ENCODE data around the gene MED26. TPM values are rescaled to one million over a fixed set of nuclear protein-coding genes. Genes with fewer than 3 reads are reported as not detected.
"Not testable (repeated sequence)": the region's sequence is repeated elsewhere in the genome, so short reads cannot be mapped to it uniquely, and the experiment has no call there.

The MED26 gene
- total RNA-seq, 1 experiment from 2014 or later: 13.6 TPM

DNA sequence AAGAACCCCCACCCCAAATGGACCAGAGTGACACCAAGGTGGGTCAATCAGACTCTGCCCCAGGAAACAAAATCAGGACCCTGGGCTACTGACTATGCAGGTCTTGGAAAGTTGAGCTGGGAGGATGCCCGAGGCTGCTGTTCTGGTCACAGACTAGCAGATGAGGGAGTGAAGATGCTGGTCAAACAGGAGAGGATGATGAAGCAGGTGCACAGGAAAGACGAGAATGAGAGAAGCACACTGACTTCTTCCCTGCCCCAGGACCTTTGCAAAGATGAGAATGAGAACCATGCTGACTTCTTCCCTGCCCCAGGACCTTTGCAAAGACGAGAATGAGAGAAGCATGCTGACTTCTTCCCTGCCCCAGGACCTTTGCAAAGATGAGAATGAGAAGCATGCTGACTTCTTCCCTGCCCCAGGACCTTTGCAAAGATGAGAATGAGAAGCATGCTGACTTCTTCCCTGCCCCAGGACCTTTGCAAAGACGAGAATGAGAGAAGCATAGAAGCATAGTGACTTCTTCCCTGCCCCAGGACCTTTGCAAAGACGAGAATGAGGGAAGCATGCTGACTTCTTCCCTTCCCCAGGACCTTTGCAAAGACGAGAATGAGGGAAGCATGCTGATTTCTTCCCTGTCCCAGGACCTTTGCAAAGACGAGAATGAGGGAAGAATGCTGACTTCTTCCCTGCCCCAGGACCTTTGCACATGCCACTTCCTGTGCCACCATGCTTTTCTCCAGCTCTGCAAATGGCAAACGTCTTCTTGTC lies 23.6 kb upstream of the MED26 start:
- DNase-seq (ENCODE audit: low spot score); in situ Hi-C loops (cut with HindIII; ENCODE audit: low sequenced_read_pairs): not testable (repeated sequence)

DNA sequence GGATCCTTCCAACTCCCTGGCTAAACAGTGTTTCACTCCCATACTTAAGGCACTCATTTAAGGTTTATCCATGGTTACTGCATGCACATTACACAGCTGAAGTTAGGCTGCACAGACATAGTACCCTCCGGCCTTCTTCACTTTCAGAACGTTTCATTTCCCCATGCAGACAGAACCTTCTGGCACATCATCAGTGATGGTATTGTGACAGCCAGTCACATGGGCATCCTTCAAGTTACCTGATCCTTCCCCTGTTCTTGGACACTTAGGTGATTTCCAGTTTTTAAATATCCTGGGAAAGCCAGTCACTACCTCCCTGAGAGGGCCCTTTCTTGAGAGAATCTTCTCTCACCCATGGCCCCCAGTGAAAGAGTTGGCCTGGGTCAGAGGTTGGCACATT lies 22.8 kb upstream of the MED26 start:
- in situ Hi-C loops (cut with HindIII; ENCODE audit: low sequenced_read_pairs): no loop called here
- no peak for DNase-seq (ENCODE audit: low spot score)

DNA sequence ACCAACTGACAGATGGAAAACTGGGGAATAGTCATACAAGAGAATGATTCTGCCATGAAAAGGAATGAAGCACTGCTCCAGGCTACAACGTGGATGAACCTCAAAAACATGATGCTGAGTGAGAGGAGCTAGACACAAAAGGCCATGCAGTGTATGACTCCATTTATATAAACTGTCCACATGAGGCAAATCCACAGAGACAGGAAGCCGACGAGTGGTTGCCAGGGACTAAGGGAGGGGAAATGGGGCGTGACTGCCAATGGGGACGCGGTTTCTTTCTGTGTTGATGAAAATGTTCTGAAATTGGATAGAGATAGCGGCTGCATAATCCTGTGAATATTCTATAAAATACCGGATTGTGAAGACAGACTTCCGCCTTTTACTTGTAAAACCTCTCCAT lies 21.7 kb upstream of the MED26 start:
- in situ Hi-C loops (cut with HindIII; ENCODE audit: low sequenced_read_pairs): no loop called here
- no peak for DNase-seq (ENCODE audit: low spot score)

GRCh38 chr19:16645140-16645539 lies 17.1 kb upstream of the MED26 start:
- in situ Hi-C loops (cut with HindIII; ENCODE audit: low sequenced_read_pairs): no loop called here
- no peak for DNase-seq (ENCODE audit: low spot score)

GRCh38 chr19:16641695-16642094 lies 13.7 kb upstream of the MED26 start:
- in situ Hi-C loops (cut with HindIII; ENCODE audit: low sequenced_read_pairs): no loop called here
- no peak for DNase-seq (ENCODE audit: low spot score)

DNA sequence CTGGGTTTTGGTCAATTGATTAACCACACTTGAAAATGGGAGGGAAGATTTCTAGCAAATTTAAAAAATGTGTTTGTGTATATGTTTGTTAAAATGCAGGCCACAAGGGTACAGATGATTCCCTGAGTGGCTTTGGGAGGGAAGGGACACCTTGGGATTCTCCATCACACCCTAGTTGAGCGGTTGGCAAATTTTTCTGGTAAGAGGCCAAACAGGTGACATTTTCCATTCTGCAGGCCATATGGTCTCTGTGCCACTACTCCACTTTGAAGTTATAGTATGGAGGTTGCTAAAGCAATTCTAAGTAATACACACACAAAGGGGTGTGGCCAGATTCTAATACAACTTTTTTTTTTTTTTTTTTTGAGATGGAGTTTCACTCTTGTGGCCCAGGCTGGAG lies 12.9 kb upstream of the MED26 start:
- in situ Hi-C loops (cut with HindIII; ENCODE audit: low sequenced_read_pairs): no loop called here
- peak; percentile 88 for DNase-seq (ENCODE audit: low spot score)

GRCh38 chr19:16638666-16639065 lies 10.7 kb upstream of the MED26 start:
- in situ Hi-C loops (cut with HindIII; ENCODE audit: low sequenced_read_pairs): no loop called here

GRCh38 chr19:16637535-16637934 lies 9.5 kb upstream of the MED26 start:
- peak; percentile 25 for DNase-seq (ENCODE audit: low spot score)
- in situ Hi-C loops (cut with HindIII; ENCODE audit: low sequenced_read_pairs): no loop called here

More at GRCh38 chr19:16638666-16639065, 10.7 kb upstream of the MED26 start:
- no peak for DNase-seq (ENCODE audit: low spot score)

GRCh38 chr19:16631465-16631864 lies 3.5 kb upstream of the MED26 start:
- in situ Hi-C loops (cut with HindIII; ENCODE audit: low sequenced_read_pairs): no loop called here
- DNase-seq (ENCODE audit: low spot score): no peak

- in situ Hi-C loops (cut with HindIII; ENCODE audit: low sequenced_read_pairs): no loop called here
Measured at GRCh38 chr19:16628984-16629691, 1.1 kb upstream of the MED26 start.

DNA sequence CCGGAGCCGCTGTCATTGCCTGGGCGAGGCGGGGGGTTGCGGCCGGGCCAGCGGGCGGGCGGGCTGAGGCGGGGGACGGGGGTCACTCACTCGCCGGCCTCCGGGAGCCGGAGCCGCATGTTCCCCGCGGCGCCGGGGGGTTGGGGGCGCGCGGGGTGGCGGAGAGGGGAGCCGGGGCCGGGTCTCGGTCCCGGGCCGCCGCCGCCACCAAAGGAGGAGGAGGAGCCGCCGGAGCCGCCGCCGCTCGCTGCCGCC lies 149 bp downstream of the MED26 start:
- DNase-seq (ENCODE audit: low spot score): no peak
- in situ Hi-C loops (cut with HindIII; ENCODE audit: low sequenced_read_pairs): no loop called here

More at GRCh38 chr19:16628984-16629691, 1.1 kb upstream of the MED26 start:
- DNase-seq (ENCODE audit: low spot score): peak; percentile 18

DNA sequence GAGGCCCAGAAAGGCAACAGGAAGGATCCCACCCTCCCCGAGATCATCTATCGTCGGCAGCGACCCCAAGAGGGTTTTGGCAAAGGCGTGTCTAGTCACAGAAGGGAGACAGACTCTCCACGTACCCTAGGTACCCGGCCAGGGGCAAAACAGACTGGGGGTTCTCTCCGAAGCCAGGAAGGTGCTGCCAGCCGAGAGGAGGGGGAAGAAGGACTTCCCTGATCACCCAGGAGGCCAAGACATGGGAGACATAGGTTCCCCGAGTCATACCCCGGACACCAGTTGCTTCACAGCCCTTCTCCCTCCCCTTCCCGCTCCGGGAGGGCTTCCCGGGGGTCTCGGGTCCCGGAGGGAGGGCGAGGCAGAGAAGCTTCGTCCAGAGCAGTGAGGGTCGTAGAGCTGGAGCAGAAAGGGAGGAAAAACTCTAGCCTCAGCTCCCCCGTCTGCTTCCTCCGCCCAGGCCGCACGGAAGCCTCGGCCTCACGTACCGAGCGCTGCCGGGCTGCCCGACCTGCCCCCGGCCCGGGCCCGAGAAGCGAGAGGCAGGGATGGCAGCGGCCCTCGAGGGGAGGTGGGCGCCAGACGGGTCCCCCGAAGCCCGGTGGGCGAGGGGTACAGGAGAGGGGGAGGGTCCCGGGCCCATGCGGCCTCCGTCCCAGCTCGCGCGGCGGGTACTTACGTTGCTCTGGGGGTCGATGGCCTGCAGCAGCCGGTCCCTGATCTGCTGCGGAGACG lies 644 bp downstream of the MED26 start:
- in situ Hi-C loops (cut with HindIII; ENCODE audit: low sequenced_read_pairs): no loop called here
- DNase-seq (ENCODE audit: low spot score): no peak

GRCh38 chr19:16626796-16627192 lies 1.2 kb downstream of the MED26 start:
- no peak for DNase-seq (ENCODE audit: low spot score)
- in situ Hi-C loops (cut with HindIII; ENCODE audit: low sequenced_read_pairs): no loop called here

DNA sequence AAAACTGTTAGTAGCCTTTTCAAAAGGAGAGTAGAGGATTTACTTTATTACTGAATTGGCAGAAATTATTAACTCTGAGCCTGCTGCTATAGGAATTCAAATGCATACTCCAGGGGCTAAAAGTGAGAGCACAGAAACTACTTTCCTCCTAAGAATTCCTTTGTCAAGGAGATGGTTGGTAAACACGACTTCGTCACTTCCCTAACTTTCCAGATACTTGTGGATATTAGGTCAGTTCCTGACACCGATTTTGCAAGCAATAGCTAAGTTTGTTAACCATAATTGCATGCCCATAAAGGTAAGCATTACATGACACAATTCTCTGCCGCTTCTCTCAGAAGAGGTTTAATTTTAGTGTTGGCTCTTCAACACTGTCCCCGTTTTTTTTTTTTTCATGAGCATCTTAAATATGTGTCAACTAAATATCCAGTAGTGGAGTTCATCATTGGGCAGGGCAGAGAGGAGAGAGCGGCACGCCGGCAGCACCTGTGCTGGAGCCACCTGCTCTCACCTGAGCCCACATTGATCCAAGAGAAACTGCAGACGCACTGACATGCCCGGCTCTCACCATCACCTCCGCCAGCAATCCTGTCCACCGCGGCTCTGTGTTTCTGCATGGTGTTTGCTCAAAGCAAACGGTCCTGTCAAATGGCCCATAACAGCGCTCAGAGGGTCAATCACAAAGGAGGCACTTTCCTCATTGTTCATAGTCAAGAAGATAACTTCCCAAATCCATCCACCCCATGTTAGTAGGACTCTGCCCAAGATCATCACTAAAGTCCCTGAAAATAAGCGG lies 2.6 kb downstream of the MED26 start:
- in situ Hi-C loops (cut with HindIII; ENCODE audit: low sequenced_read_pairs): no loop called here
- no peak for DNase-seq (ENCODE audit: low spot score)

GRCh38 chr19:16624236-16624635 lies 3.8 kb downstream of the MED26 start:
- no peak for DNase-seq (ENCODE audit: low spot score)
- in situ Hi-C loops (cut with HindIII; ENCODE audit: low sequenced_read_pairs): no loop called here

GRCh38 chr19:16623576-16623975 lies 4.4 kb downstream of the MED26 start:
- in situ Hi-C loops (cut with HindIII; ENCODE audit: low sequenced_read_pairs): no loop called here
- DNase-seq (ENCODE audit: low spot score): no peak

DNA sequence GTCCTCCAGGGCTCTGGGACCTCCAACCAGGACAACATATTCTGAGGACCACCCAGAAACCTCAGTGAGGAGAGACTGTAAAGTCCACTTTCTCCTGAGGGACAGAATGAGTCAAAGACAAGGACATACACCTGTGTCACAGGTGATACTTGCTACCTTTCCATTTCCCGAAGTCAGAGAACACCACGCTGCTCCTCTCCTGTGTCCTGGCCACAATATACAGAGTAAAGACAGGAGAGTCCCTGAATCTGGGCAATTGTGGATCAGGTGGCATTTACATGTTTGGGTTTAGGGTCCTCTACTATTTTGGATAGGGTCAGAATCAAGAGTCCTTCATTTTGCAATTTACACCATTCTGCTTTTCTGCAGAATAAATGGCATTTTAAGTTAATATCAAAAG lies 4.9 kb downstream of the MED26 start:
- in situ Hi-C loops (cut with HindIII; ENCODE audit: low sequenced_read_pairs): no loop called here
- DNase-seq (ENCODE audit: low spot score): no peak

GRCh38 chr19:16621165-16621800 lies 6.7 kb downstream of the MED26 start:
- in situ Hi-C loops (cut with HindIII; ENCODE audit: low sequenced_read_pairs): no loop called here
- no peak for DNase-seq (ENCODE audit: low spot score)

GRCh38 chr19:16620584-16620983 lies 7.4 kb downstream of the MED26 start:
- in situ Hi-C loops (cut with HindIII; ENCODE audit: low sequenced_read_pairs): no loop called here
- DNase-seq (ENCODE audit: low spot score): no peak
